ACHN (cell line): ENCODE data around the gene MCC.

Experiments used
- DNase-seq: peaks from one replicate; pipeline ENCODE4 v3.0.0-alpha.2; 2015
- in situ Hi-C: cut with HindIII; loops from 2 replicates; pipeline ENCODE4 v1.10.0; 2017; ENCODE audit warnings: low sequenced_read_pairs, low pct_ligation_motif_present, low pct_unique_long_range_greater_than_20kb

The MCC gene

DNA sequence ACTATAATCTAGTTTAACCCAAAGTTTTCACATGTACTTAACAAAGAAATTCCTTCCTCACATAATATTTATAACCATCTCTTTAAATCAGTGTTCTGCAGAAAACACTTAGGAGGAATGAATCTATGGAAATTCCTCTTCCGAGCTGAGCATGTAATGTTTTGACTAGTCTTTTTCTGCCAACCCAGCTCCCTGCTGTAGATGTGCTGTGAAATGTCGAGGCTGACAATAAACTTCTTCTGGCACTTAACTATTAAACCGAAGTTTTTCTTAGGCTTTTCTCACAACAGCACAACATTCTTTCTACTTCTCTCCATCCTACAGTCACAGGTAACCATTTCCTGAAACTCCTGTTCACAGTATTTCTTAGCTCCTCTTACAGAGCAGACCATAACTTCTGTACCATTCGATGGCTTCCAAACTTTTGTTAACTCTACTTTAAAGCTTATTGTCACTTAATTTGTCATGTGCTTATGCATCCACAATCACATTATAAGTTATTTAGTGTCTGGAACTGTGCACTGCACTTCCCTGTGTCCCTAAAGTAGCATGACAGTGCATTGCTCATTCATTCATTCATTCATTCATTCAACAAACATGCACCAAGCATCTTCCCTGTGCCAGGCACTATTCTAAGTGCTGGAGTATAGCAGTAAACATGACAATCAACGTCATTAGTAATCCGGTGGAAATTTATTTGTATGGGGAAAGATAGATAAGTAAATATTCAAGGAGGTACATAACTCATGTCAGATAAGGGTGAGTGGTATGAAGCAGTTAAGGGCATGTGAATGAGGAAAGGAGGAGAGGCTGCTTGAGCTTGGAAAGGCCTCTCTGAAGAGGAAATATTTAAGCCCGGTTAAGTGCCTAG is 108.1 kb downstream of the MCC start:
- in situ Hi-C loops, result no loop called here
- DNase-seq, result no peak

DNA sequence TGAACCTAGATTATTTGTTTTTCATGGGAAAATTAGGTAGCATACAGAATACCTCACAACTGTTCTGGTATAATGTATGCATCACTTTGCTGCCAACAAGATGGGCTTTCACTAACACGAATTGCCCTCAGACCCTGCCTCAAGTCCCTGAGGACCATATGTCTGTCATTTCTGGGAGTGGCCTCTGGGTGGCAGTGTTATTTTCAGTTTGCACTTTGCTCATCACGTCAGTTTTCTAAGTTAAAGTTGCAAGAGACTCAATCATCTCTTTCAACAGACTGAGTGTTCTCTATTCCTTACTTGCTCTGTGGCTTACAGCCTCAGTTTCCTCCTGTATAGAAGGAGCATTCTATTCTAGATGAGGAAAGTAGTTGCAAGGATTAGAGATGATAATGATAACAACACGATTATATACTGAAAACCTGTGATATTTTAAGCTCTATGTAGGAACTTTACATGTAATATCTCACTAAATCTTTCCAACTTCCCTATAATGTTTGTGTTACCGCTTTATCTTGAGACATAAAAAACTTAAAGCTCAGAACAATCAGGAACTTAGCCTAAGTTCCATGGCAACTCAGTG is 109.2 kb downstream of the MCC start:
- DNase-seq, result peak; percentile 53
- in situ Hi-C loops, result no loop called here

DNA sequence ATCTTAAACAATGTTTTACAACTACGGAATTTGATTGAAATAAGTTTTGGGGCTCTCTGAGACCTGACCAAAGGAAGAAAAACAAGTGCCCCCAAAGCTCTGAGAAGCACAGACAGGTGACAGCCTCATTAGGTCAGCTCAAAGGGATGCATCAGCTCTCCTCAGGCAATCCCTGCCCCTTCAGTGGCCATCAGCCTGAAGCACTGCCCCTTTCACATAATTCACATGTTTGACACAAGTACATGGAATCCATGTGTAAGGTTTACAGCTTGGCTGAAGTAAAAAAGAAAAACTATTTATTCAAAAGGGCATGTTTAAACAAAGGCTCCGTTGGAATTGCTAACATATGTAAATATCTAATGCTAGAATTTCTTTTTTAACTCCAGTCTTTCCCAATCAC is 109.7 kb downstream of the MCC start:
- in situ Hi-C loops, result no loop called here
- no peak for DNase-seq

DNA sequence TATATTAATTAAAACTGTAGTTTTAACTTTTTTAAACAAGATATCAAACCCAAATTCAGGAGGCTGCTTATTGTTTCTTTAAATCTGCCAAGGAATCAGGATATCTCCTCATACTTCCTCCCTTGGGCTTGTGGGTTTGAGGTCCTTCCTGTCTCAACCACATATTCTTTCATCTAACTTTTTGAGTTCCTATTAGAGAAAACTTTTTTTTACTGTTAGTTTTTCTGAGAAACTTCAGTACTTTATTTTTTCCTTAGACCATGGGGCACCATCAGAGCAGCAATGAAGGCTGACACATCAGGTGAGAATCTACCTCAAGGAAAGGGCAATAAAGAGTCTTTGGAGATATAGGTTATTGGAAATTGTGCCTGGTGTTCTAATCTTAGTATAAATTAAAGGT is 110.2 kb downstream of the MCC start:
- DNase-seq, result no peak
- in situ Hi-C loops, result no loop called here

DNA sequence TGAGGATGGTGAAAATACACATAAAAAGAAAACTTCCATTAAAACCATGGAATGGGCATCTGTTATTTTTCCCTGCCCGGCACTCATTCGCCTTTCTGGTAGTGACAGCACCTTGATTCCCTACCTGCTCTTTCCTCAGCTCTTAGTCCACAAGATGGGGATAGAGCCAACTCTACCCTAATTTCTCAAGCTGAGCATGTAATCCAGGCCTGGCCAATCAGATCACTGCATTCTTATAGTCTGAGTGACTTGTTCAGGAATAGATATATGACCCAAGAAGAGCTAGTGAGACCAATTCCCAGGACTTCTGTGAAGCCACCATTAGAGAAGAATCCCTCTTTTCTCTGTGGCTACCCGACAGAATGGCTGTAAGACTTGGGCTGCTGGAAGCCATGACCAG is 111.6 kb downstream of the MCC start:
- in situ Hi-C loops, result no loop called here
- DNase-seq, result no peak

DNA sequence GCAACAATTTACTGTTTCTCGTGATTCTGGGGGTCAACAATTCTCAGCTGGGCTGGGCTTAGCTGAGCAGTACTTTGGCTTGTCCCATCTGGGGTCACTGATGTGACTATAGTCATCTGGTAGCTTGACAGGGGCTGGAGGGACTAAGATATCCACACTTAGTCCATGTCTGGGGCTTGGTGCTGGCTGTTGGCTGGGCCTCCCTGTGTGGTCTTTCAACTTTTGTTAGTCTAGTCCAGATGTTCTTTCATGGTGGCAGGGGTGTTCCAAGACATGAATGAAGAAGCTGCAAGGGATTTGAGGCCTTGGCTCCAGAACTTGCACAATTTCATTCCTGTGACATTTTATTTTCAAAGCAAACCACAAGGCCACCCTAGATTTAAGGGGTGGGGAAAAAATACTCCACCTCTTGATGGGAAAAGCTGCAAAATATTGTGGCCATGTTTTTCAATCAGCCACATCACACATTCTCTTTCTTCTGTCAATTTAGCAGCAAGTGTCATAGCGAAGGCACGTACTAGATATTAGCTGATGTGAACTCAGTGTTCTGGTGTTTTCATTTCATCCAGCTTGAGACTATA is 112.7 kb downstream of the MCC start:
- no peak for DNase-seq
- in situ Hi-C loops, result no loop called here

DNA sequence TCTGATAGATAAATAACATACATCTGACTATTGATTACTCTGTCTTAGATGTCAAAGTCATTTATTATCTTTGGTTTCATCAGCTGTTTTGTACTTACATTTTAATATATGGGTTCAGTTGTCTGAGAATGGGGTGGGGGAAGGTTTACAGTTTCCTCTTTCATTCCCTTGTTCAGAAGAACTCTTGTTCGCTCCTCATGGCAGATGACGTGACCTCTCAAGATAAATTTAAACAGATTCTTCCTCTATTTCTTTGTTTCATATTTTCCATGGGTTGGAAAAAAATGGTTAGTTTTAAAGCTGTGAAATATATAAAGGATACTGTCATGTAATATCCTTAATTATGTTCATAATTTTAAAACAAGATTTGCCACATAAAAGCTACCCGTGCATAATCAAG is 114.8 kb downstream of the MCC start:
- in situ Hi-C loops, result no loop called here
- DNase-seq, result no peak

DNA sequence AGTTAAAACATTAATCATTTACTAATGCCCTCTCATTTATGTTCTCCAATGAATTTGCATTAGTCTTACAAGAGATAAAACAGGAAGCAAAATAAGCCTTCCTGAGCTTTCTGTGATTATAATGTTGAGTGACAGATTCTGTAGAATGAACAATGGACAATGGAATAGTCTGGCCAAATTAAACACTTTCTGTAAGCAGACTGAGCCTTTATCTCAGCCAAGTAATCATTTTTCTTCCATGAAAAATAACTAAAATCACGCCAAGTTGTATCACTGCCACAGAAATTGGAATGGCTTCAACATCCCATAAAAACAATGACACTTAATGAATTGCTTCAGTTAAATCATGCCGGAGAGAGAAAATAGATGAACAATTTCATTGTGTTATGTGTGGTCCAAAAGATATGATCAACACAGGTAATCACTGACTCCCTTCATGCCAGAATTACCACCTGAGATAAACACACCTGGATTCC is 116.5 kb downstream of the MCC start:
- in situ Hi-C loops, result no loop called here
- no peak for DNase-seq

DNA sequence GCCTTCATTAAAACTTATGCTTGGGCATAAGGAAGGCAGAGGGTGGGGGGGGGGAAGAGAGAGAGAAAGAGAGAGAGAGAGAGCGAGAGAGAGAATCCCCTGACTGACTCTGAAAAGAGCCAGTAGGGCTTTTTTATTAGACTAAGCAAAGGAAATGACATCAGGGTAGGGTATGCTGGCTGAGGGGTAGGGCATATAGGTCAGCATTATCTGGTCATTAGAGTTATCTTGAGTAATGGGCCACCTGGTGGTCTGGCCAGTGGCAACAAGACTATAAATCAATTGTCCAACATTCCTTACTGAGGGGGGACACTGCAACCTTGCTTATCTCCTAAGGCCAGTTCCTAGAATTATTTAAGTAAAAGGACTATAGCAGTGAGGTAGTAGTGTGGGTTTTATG is 120.7 kb downstream of the MCC start:
- no peak for DNase-seq
- in situ Hi-C loops, result no loop called here

DNA sequence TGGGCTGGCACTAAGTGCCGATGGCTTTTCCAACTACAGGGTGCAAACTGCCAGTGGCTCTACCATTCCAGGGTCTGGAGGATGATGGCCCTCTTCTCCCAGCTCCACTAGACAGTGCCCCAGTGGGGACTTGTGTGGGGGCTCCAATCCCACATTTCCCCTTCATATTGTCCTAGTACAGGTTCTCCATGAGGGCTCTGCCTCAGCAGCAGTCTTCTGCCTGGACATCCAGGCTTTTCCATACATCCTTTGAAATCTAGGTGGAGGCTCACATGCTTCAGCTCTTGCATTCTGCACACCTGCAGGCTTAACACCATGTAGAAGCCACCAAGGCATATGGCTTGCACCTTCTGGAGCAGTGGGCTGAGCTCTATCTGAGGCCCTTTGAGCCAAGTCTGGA is 123.8 kb downstream of the MCC start:
- DNase-seq, result no peak
- in situ Hi-C loops, result no loop called here

DNA sequence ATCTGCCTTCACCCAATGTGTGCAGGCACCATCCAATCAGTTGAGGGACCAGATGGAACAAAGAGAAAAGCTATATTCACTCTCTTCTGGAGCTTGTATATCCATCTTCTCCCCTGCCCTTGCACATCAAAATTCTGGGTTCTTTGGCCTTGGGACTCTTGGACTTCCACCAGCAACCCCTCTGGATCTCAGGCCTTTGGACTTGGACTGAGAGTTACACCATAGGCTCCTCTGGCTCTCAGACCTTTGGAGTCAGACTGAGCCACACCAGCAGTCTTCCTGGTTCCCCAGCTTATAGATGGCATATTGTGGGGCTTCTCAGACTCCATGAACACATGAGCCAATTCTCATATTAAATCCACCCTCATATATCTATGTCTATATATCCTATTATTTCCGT is 126.6 kb downstream of the MCC start:
- in situ Hi-C loops, result no loop called here
- no peak for DNase-seq

DNA sequence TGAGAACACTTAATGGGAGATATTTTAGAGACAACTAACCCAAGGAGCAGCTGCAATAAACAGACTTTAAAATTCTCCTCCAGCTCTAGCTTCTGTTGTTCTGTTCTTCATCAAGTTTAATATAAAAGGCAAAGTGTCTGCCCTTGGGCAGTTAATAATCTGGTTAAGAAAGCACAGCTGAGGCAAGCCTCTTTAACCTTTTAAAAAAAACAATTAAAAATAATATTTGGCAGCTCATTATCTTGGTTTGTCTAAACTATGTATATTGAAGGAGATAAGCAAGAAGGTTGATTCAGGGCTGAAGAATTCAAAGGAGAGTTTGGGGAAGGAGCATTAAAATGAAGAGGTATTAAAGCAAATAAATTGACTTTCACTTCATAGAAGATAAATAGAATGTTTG is 128.8 kb downstream of the MCC start:
- in situ Hi-C loops, result no loop called here
- DNase-seq, result no peak

DNA sequence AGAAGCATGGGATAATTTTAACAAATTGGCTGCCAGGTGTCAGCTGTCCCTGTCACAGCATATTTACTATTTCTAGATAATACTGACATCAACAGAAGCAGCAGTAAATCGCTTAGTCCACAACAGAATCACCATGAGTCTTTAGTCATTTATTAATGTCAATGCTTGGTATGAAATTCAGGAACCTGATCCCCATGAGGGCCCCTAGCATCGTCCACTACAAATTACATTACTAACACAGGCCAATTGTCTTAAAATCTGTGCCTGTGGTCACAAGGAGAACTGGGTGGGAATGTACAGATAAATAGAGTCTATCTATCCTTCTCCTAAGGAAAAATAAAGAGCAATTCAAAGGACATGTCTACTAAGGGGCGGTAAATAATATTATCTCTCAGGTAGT is 129.6 kb downstream of the MCC start:
- DNase-seq, result no peak
- in situ Hi-C loops, result no loop called here

DNA sequence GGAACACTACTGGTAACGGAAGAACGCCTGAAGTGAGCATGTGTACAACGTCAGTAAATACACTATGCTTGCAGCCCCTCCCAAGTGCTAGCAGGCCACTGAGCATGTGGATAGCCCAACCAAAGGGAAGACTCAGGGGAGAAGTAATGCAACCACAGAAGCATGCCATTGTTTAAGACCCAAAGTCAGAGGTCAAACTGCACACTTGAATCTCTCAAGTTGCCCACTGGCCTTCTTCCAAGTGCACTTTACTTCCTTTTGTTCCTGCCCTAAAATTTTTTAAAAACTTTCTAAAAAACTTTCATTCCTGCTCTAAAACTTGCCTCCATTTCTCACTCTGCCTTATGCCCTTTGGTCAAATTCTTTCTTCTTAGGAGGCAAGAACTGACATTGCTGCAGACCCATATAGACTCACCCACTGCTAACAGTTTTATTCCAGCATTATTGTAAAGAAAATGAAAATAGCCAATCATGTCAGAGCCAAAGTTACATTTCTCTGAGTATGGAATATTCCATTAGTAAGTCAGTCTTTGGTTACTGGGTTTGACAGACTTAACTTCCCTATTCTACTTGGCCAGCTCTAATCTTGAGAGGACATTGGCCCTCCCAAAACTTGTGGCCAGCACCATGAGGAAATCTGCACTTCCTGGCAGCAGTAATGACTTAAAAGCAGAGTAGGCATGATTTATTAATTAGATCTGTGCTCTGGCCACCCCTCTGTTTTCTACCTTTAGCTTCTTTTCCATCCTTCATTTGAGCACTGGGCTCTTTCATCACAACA is 130.4 kb downstream of the MCC start:
- no peak for DNase-seq
- in situ Hi-C loops, result no loop called here

DNA sequence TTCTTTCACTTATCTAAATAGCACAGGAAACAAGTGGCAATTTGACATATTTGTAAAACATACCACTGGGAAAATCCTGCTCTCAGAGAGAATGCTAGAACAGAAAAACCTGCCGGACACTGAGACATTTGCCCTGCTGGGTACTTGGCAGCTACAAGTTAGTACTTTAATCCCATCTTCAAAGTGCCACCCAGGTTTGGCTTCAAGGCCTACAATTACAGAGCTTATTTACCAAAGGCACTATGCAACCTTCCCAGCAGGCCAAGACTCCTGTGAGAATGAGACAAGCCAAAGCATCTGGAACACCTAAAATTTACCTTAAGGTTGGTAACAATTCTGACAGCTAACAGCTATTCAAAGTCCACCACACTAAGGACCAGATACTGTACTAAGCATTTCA is 131.8 kb downstream of the MCC start:
- in situ Hi-C loops, result no loop called here

DNA sequence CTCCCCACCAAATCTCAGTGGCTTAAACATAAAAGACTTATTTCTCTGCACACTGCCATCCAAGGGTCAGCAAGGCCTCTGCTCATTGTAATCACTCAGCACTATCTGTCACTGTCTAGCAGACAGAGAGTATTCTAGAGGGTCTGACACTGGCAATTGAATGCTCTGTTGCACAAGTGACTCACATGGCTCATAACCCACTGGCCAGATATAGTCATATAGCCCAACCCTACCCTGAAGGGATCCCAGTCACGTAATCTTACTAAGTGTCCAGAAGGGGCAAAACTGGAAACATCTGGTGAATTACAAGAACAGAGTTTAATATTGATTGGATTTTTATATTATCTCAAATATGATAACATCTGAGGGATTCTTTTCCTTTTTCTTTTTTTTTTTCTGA is 134.2 kb downstream of the MCC start:
- in situ Hi-C loops, result no loop called here
- DNase-seq, result peak; percentile 2

More for the DNA sequence above, 131.8 kb downstream of the MCC start:
- no peak for DNase-seq

DNA sequence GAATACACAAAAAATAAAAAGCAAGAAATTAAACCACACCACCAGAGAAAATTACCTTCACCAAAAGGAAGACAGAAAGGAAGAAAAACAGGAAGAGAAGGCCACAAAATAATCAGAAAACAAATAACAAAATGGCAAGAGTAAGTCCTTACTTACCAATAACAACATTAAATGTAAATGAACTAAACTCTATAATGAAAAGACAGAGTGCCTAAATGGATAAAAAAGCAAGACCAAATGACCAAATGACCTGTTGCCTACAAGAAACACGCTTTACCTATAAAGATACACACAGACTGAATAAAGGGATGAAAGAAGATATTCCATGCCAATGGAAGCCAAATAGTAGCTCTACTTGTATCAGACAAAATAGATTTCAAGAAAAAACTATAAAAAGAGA is 140.7 kb downstream of the MCC start:
- no peak for DNase-seq
- in situ Hi-C loops, result no loop called here

DNA sequence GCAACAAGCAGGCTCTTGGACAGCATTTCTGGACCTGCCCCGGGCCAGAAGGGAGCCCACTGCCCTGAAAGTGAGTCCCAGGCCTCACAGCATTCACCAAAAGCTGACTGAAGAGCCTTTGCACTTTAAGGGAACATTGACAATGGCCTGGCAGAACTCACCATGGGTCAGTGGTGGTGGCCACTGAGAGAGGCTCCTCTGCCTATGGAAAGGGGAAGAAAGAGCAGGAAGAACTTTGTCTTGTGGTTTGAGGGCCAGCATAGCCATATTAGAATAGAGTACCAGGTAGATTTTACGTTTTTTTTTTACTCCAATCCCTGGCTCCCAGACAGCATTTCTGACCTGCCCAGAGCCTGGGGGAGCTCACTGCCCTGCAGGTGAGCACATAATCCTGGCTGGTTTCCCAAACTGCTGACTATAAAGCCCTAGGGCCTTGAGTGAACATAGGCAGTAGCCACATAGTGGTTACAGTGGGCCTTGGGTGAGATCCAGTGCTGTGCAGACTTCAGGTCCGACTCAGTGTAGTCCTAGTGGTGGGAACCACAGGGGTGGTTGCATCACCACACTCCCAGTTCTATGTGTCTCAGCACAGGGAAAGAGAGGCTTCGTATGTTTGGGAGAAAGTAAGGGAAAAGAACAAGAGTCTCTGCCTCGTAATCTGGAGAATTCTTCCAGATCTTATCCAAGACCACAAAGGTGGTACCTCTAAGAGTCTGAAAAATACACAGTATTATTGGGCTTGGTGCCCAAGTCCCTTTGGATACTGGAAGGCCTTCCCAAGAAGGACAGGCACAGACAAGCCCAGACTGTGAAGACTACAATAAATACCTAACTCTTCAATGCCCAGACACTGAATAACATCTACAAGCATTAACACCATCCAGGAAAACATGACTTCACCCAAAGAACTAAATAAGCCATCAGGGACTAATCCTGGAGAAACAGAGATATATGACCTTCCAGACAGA is 143.0 kb downstream of the MCC start:
- DNase-seq, result no peak
- in situ Hi-C loops, result no loop called here
